GM12891 (cell line): ENCODE data around the gene BICD2.
A peak's percentile ranks its signal among the peaks of the same experiment; 100 is the strongest.

ENCODE experiments used
- DNase-seq: peaks from one replicate; pipeline ENCODE4 v3.0.0; 2011; ENCODE audit warnings: low spot score; ENCODE audit not compliant: insufficient read length
- FAIRE-seq: peaks from 2 replicates; lab custom pipeline; 2011; peaks lifted over from hg19 to GRCh38; lab: Jason Lieb, UNC
- PAX5 ChIP-seq: IDR thresholded peaks from 2 replicates; pipeline ENCODE4 v1.6.1; 2011; ENCODE audit warnings: low read length, moderate library complexity, mild to moderate bottlenecking; ENCODE audit not compliant: insufficient read depth, severe bottlenecking
- POLR2A ChIP-seq: IDR thresholded peaks from 2 replicates; pipeline ENCODE4 v1.6.1; 2011; ENCODE audit warnings: low read depth, low read length, control low read depth
- POLR2AphosphoS5 ChIP-seq: IDR thresholded peaks from 2 replicates; pipeline ENCODE4 v1.6.1; 2011; ENCODE audit warnings: low read depth, low read length, control low read depth
- POU2F2 ChIP-seq: IDR thresholded peaks from 2 replicates; pipeline ENCODE4 v1.6.1; 2011; ENCODE audit warnings: low read depth, mild to moderate bottlenecking, control low read depth, low read length, moderate library complexity
- SPI1 ChIP-seq: IDR thresholded peaks from 2 replicates; pipeline ENCODE4 v1.6.1; 2011; ENCODE audit warnings: low read depth, low read length, control low read depth
- TAF1 ChIP-seq: IDR thresholded peaks from 2 replicates; pipeline ENCODE4 v1.6.1; 2011; ENCODE audit warnings: low read depth, low read length, control low read depth

The BICD2 gene

GRCh38 chr9:92715488-92716231, 49.0 kb downstream of the BICD2 start:
- DNase-seq, result no peak
- TF ChIP-seq POU2F2 (no peak), SPI1 (no peak), TAF1 (no peak), POLR2AphosphoS5 (no peak), POLR2A (no peak), PAX5 (no peak)
- FAIRE-seq, result no peak

- DNase-seq (no peak), FAIRE-seq (no peak)
- TF ChIP-seq POU2F2 (no peak), PAX5 (no peak), POLR2AphosphoS5 (no peak), SPI1 (no peak), POLR2A (no peak), TAF1 (no peak)
These were observed 49.7 kb downstream of the BICD2 start for GRCh38 chr9:92714787-92715487.

- no peak for FAIRE-seq
- DNase-seq, result no peak
- TF ChIP-seq SPI1 (no peak), POLR2AphosphoS5 (no peak), TAF1 (no peak), POU2F2 (no peak), POLR2A (no peak), PAX5 (no peak)
These were observed 50.6 kb downstream of the BICD2 start for GRCh38 chr9:92714016-92714415.

- no peak for TF ChIP-seq TAF1
- TF ChIP-seq PAX5, result no peak
- no peak for TF ChIP-seq POU2F2
- TF ChIP-seq POLR2A, result no peak
- no peak for TF ChIP-seq SPI1
- TF ChIP-seq POLR2AphosphoS5, result no peak
- FAIRE-seq (no peak), DNase-seq (no peak)
These were observed 51.1 kb downstream of the BICD2 start for GRCh38 chr9:92713528-92713927.

- no peak for TF ChIP-seq POLR2A
- TF ChIP-seq SPI1, result no peak
- no peak for TF ChIP-seq POU2F2
- TF ChIP-seq POLR2AphosphoS5, result no peak
- no peak for TF ChIP-seq TAF1
- no peak for TF ChIP-seq PAX5
- FAIRE-seq, result no peak
- DNase-seq, result no peak
These were observed 51.9 kb downstream of the BICD2 start for GRCh38 chr9:92712767-92713166.

- DNase-seq (no peak), FAIRE-seq (peak; percentile 31)
- TF ChIP-seq POLR2AphosphoS5 (no peak), POU2F2 (0 out of 2 replicates have a peak, but pooled peaks have one; percentile 10)
These were observed 52.8 kb downstream of the BICD2 start for GRCh38 chr9:92711844-92712243.

- FAIRE-seq (no peak), DNase-seq (no peak)
- no peak for TF ChIP-seq PAX5
- no peak for TF ChIP-seq POU2F2
- no peak for TF ChIP-seq POLR2A
- TF ChIP-seq TAF1, result no peak
- no peak for TF ChIP-seq POLR2AphosphoS5
- no peak for TF ChIP-seq SPI1
These were observed 53.5 kb downstream of the BICD2 start for GRCh38 chr9:92711146-92711545.

- no peak for DNase-seq
- TF ChIP-seq SPI1 (no peak), POU2F2 (no peak), POLR2AphosphoS5 (no peak), PAX5 (no peak), TAF1 (no peak), POLR2A (no peak)
- no peak for FAIRE-seq
These were observed 54.3 kb downstream of the BICD2 start for GRCh38 chr9:92710368-92710767.

- TF ChIP-seq POLR2A (no peak), POU2F2 (no peak), SPI1 (no peak), PAX5 (no peak), POLR2AphosphoS5 (no peak), TAF1 (no peak)
- no peak for DNase-seq
- FAIRE-seq, result no peak
These were observed 54.7 kb downstream of the BICD2 start for GRCh38 chr9:92709954-92710353.

- FAIRE-seq (peak; percentile 60), DNase-seq (no peak)
- TF ChIP-seq POLR2AphosphoS5 (no peak), POLR2A (no peak), PAX5 (no peak), SPI1 (no peak), POU2F2 (no peak), TAF1 (no peak)
These were observed 55.4 kb downstream of the BICD2 start for GRCh38 chr9:92709240-92709639.
